Endothelial cell (in vitro differentiated cells): Measurements from ENCODE around the gene CHAC1. TPM values are rescaled to one million over a fixed set of nuclear protein-coding genes. Genes with fewer than 3 reads are reported as not detected.

Source experiments
- DNase-seq: peaks from one replicate; pipeline ENCODE4 v3.0.0; 2021; ENCODE audit warnings: low spot score
- H3K27ac Mint-ChIP-seq: one replicate; pipeline ENCODE4 v1.8.0; 2021; ENCODE audit warnings: mixed read lengths, inconsistent platforms; ENCODE audit not compliant: unreplicated experiment
- H3K27me3 Mint-ChIP-seq: one replicate; pipeline ENCODE4 v1.8.0; 2021; ENCODE audit warnings: mild to moderate bottlenecking, moderate library complexity, mixed read lengths, inconsistent platforms; ENCODE audit not compliant: unreplicated experiment
- H3K36me3 Mint-ChIP-seq: one replicate; pipeline ENCODE4 v1.8.0; 2021; ENCODE audit warnings: mild to moderate bottlenecking, low read depth, mixed read lengths, inconsistent platforms; ENCODE audit not compliant: unreplicated experiment
- H3K4me1 Mint-ChIP-seq: one replicate; pipeline ENCODE4 v1.8.0; 2021; ENCODE audit warnings: mild to moderate bottlenecking, mixed read lengths, inconsistent platforms; ENCODE audit not compliant: unreplicated experiment
- H3K4me3 Mint-ChIP-seq: one replicate; pipeline ENCODE4 v1.8.0; 2021; ENCODE audit warnings: mild to moderate bottlenecking, mixed read lengths, inconsistent platforms; ENCODE audit not compliant: unreplicated experiment
- H3K9me3 Mint-ChIP-seq: one replicate; pipeline ENCODE4 v1.8.0; 2021; ENCODE audit warnings: mixed read lengths, inconsistent platforms; ENCODE audit not compliant: unreplicated experiment
- CTCF ChIP-seq: fragments of 200-600 bp; sonication (generic); IDR thresholded peaks from one replicate; pipeline ENCODE4 v1.5.0; 2021; ENCODE audit warnings: antibody characterized with exemption; ENCODE audit not compliant: unreplicated experiment
- total RNA-seq: library from RNA; stranded (reverse); fragmentation: NEBNext Ultra II Directional; extraction: Animal tissue kit (Norgen Biotek cat#: 25700); gene quantifications from one replicate; pipeline ENCODE4 v1.2.1, GENCODE V29; 2021; ENCODE audit not compliant: unreplicated experiment

CHAC1 gene
- total RNA-seq, 1 donor from 2014 or later, result 16.4 TPM

GRCh38 chr15:40931300-40932142 is 21.8 kb upstream of the CHAC1 start:
- Mint-ChIP-seq H3K27me3 (peaks cover 44% of the 10 kb centered on the region), H3K9me3 (no peaks in the 10 kb centered on the region), H3K27ac (peak overlapping the region; percentile 95), H3K4me1 (peaks cover 64% of the 10 kb centered on the region), H3K36me3 (peaks cover 71% of the 10 kb centered on the region), H3K4me3 (peak overlapping the region; percentile 97)
- TF ChIP-seq CTCF, result no peak
- DNase-seq, result no peak

GRCh38 chr15:40932156-40932555 is 21.1 kb upstream of the CHAC1 start:
- no peak for TF ChIP-seq CTCF
- Mint-ChIP-seq H3K36me3 (peaks cover 74% of the 10 kb centered on the region), H3K4me3 (peak overlapping the region; percentile 97), H3K4me1 (peaks cover 63% of the 10 kb centered on the region), H3K27me3 (peaks cover 39% of the 10 kb centered on the region), H3K27ac (peak overlapping the region; percentile 57), H3K9me3 (no peaks in the 10 kb centered on the region)
- DNase-seq, result no peak

- TF ChIP-seq CTCF, result no peak
- DNase-seq, result no peak
- H3K36me3 Mint-ChIP-seq, result peaks cover 78% of the 10 kb centered on the region
- H3K27me3 Mint-ChIP-seq, result peaks cover 40% of the 10 kb centered on the region
- peak overlapping the region; percentile 97 for H3K4me3 Mint-ChIP-seq
- H3K9me3 Mint-ChIP-seq, result no peaks in the 10 kb centered on the region
- H3K4me1 Mint-ChIP-seq, result peaks cover 66% of the 10 kb centered on the region
- peak overlapping the region; percentile 57 for H3K27ac Mint-ChIP-seq
Measured at GRCh38 chr15:40932649-40933516, 20.4 kb upstream of the CHAC1 start.

- H3K4me3 Mint-ChIP-seq, result peak overlapping the region; percentile 97
- DNase-seq, result no peak
Measured at GRCh38 chr15:40933517-40933902, 19.8 kb upstream of the CHAC1 start.

More at GRCh38 chr15:40933517-40933902, 19.8 kb upstream of the CHAC1 start:
- Mint-ChIP-seq H3K27me3 (peaks cover 40% of the 10 kb centered on the region), H3K27ac (peak overlapping the region; percentile 25), H3K4me1 (peaks cover 73% of the 10 kb centered on the region), H3K9me3 (no peaks in the 10 kb centered on the region), H3K36me3 (peaks cover 84% of the 10 kb centered on the region)
- no peak for TF ChIP-seq CTCF
